HepG2 (cell line): ENCODE results near the gene TMEM134. TPM values are rescaled to one million over a fixed set of nuclear protein-coding genes. Genes with fewer than 3 reads are reported as not detected.
A peak's percentile ranks its signal among the peaks of the same experiment; 100 is the strongest.

Experiments
- ETV6 ChIP-seq: sonication (generic); formaldehyde crosslinking; conservative IDR thresholded peaks from 2 replicates; pipeline ENCODE4 v1.4.0; 2020; ENCODE audit warnings: missing genetic modification reagents
- NFYC ChIP-seq: IDR thresholded peaks from 2 replicates; pipeline ENCODE4 v1.6.1; 2016; ENCODE audit warnings: missing genetic modification reagents, missing compliant biosample characterization
- NR3C1 ChIP-seq: sonication (generic); formaldehyde crosslinking; IDR thresholded peaks from 2 replicates; pipeline ENCODE4 v1.4.0; 2020; ENCODE audit warnings: missing genetic modification reagents
- RCOR2 ChIP-seq: IDR thresholded peaks from 2 replicates; pipeline ENCODE4 v1.6.1; 2016; ENCODE audit warnings: missing biosample characterization, missing genetic modification reagents
- TMF1 ChIP-seq: sonication (generic); formaldehyde crosslinking; IDR thresholded peaks from 2 replicates; pipeline ENCODE4 v1.8.1; 2022; ENCODE audit warnings: low read depth, missing genetic modification reagents
- ZNF24 ChIP-seq: fragments of 450-650 bp; IDR thresholded peaks from 2 replicates; pipeline ENCODE4 v1.6.1; 2017; ENCODE audit warnings: antibody characterized with exemption, mild to moderate bottlenecking
- ZNF367 ChIP-seq: sonication (generic); formaldehyde crosslinking; IDR thresholded peaks from 2 replicates; pipeline ENCODE4 v1.4.0; 2020; ENCODE audit warnings: missing genetic modification reagents, borderline replicate concordance
- ZNF776 ChIP-seq: sonication (generic); formaldehyde crosslinking; IDR thresholded peaks from 2 replicates; pipeline ENCODE4 v1.4.0; 2020; ENCODE audit warnings: mild to moderate bottlenecking, missing genetic modification reagents
- polyA plus RNA-seq, 8 experiments: library from polyadenylated mRNA; depleted of rRNA in 3 of 8; stranded (reverse) in 7 of 8; unstranded in 1 of 8; fragments of >200 nt; fragmentation: Illumina TruSeq in 4 of 8; extraction: Trizol in 4 of 8; gene quantifications; 2 replicates each; pipeline versions ENCODE4 v1.2.1 to v1.2.3, GENCODE V29; 2011 to 2016; ENCODE audit warnings: low read depth in 4 of 8, missing spikeins in 1 of 8, mixed read lengths in 1 of 8; ENCODE audit not compliant: insufficient read depth in 1 of 8
- total RNA-seq, 5 experiments: library from RNA; depleted of rRNA; stranded (reverse); fragments of >200 nt; fragmentation: Illumina TruSeq; extraction: Trizol; gene quantifications; 2 replicates each; pipeline ENCODE4 v1.2.3, GENCODE V29; 2016; ENCODE audit warnings: low read depth in 1 of 5
- TF ChIP-seq, protein P1 (sequence below): sonication (generic); formaldehyde crosslinking; IDR thresholded peaks from 2 replicates; pipeline ENCODE4 v1.4.0; 2020; ENCODE audit warnings: low read depth, missing genetic modification reagents
- TF ChIP-seq, protein P2 (sequence below): sonication (generic); formaldehyde crosslinking; IDR thresholded peaks from 2 replicates; pipeline ENCODE4 v1.4.0; 2020; ENCODE audit warnings: missing genetic modification reagents
- TF ChIP-seq, protein P3 (sequence below): sonication (generic); formaldehyde crosslinking; conservative IDR thresholded peaks from 2 replicates; pipeline ENCODE4 v1.4.0; 2020; ENCODE audit warnings: missing genetic modification reagents
- TF ChIP-seq, protein P4 (sequence below): sonication (generic); formaldehyde crosslinking; IDR thresholded peaks from 2 replicates; pipeline ENCODE4 v1.5.1; 2020; ENCODE audit warnings: missing genetic modification reagents, mild to moderate bottlenecking, borderline replicate concordance
- TF ChIP-seq, protein P5 (sequence below): sonication (generic); formaldehyde crosslinking; IDR thresholded peaks from 2 replicates; pipeline ENCODE4 v1.5.1; 2020; ENCODE audit warnings: mild to moderate bottlenecking, missing genetic modification reagents, moderate library complexity

TMEM134 gene
- total and polyA plus RNA-seq, 2 of the 13 experiments (the other 11 are each of a cell fraction or from before 2014, with no cell fraction given) = 6.9 to 26.9 TPM

DNA sequence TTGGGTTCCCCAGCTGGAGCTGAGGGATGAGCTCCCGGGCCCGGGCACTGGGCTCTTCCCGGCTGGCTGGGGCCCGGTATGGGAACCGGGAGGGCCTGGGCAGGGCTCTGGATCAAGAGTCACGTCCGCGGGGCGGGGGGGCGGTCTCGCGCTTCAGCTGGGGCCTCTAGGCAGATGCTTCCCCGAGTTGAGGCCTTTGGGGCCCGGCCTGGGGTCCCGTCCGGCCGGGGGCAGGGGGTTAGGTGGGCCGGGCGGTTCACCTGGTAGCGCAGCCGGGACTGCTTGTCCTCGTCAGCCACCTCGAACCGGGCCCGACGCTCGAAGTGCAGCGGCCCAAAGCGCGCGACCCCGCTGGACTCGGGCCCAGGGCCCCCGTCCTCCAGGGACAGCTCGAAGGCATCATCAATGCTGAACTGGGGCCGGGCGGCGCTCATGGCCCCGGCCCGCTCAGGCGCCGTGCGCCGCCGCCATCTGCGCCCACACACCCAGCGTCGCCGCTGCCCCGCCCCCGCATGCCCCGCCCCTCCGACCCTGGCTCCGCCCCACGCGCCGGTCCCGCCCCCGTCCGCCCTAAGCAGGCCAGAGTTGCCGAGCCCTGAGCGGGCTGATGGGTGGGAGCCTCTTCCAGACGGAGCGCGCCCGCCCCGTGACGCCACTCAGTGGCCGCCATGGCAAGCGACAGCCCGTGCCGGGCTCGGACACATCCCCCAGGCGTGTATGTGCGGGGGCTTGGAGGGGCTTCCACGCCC lies at the start of gene TMEM134 (continued):
- TF ChIP-seq, protein P1, sequence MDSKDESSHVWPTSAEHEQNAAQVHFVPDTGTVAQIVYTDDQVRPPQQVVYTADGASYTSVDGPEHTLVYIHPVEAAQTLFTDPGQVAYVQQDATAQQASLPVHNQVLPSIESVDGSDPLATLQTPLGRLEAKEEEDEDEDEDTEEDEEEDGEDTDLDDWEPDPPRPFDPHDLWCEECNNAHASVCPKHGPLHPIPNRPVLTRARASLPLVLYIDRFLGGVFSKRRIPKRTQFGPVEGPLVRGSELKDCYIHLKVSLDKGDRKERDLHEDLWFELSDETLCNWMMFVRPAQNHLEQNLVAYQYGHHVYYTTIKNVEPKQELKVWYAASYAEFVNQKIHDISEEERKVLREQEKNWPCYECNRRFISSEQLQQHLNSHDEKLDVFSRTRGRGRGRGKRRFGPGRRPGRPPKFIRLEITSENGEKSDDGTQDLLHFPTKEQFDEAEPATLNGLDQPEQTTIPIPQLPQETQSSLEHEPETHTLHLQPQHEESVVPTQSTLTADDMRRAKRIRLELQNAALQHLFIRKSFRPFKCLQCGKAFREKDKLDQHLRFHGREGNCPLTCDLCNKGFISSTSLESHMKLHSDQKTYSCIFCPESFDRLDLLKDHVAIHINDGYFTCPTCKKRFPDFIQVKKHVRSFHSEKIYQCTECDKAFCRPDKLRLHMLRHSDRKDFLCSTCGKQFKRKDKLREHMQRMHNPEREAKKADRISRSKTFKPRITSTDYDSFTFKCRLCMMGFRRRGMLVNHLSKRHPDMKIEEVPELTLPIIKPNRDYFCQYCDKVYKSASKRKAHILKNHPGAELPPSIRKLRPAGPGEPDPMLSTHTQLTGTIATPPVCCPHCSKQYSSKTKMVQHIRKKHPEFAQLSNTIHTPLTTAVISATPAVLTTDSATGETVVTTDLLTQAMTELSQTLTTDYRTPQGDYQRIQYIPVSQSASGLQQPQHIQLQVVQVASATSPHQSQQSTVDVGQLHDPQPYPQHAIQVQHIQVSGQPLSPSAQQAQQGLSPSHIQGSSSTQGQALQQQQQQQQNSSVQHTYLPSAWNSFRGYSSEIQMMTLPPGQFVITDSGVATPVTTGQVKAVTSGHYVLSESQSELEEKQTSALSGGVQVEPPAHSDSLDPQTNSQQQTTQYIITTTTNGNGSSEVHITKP (CRISPR knock-in tag) = no peak
- TF ChIP-seq ZNF24 (no peak), NR3C1 (CRISPR knock-in tag) (no peak), TMF1 (CRISPR knock-in tag) (no peak), ETV6 (CRISPR knock-in tag) (no peak), RCOR2 (no peak), ZNF367 (CRISPR knock-in tag) (no peak), ZNF776 (CRISPR knock-in tag) (no peak; the same call in 1 of the 2 replicates), NFYC (no peak)
- TF ChIP-seq, protein P2, sequence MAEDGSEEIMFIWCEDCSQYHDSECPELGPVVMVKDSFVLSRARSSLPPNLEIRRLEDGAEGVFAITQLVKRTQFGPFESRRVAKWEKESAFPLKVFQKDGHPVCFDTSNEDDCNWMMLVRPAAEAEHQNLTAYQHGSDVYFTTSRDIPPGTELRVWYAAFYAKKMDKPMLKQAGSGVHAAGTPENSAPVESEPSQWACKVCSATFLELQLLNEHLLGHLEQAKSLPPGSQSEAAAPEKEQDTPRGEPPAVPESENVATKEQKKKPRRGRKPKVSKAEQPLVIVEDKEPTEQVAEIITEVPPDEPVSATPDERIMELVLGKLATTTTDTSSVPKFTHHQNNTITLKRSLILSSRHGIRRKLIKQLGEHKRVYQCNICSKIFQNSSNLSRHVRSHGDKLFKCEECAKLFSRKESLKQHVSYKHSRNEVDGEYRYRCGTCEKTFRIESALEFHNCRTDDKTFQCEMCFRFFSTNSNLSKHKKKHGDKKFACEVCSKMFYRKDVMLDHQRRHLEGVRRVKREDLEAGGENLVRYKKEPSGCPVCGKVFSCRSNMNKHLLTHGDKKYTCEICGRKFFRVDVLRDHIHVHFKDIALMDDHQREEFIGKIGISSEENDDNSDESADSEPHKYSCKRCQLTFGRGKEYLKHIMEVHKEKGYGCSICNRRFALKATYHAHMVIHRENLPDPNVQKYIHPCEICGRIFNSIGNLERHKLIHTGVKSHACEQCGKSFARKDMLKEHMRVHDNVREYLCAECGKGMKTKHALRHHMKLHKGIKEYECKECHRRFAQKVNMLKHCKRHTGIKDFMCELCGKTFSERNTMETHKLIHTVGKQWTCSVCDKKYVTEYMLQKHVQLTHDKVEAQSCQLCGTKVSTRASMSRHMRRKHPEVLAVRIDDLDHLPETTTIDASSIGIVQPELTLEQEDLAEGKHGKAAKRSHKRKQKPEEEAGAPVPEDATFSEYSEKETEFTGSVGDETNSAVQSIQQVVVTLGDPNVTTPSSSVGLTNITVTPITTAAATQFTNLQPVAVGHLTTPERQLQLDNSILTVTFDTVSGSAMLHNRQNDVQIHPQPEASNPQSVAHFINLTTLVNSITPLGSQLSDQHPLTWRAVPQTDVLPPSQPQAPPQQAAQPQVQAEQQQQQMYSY (CRISPR knock-in tag) = no peak
- TF ChIP-seq, protein P3, sequence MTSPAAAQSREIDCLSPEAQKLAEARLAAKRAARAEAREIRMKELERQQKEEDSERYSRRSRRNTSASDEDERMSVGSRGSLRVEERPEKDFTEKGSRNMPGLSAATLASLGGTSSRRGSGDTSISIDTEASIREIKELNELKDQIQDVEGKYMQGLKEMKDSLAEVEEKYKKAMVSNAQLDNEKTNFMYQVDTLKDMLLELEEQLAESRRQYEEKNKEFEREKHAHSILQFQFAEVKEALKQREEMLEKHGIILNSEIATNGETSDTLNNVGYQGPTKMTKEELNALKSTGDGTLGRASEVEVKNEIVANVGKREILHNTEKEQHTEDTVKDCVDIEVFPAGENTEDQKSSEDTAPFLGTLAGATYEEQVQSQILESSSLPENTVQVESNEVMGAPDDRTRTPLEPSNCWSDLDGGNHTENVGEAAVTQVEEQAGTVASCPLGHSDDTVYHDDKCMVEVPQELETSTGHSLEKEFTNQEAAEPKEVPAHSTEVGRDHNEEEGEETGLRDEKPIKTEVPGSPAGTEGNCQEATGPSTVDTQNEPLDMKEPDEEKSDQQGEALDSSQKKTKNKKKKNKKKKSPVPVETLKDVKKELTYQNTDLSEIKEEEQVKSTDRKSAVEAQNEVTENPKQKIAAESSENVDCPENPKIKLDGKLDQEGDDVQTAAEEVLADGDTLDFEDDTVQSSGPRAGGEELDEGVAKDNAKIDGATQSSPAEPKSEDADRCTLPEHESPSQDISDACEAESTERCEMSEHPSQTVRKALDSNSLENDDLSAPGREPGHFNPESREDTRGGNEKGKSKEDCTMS = no peak
- TF ChIP-seq, protein P4, sequence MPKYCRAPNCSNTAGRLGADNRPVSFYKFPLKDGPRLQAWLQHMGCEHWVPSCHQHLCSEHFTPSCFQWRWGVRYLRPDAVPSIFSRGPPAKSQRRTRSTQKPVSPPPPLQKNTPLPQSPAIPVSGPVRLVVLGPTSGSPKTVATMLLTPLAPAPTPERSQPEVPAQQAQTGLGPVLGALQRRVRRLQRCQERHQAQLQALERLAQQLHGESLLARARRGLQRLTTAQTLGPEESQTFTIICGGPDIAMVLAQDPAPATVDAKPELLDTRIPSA = 0 out of 2 replicates have a peak, but pooled peaks have one; percentile 62
- TF ChIP-seq, protein P5, sequence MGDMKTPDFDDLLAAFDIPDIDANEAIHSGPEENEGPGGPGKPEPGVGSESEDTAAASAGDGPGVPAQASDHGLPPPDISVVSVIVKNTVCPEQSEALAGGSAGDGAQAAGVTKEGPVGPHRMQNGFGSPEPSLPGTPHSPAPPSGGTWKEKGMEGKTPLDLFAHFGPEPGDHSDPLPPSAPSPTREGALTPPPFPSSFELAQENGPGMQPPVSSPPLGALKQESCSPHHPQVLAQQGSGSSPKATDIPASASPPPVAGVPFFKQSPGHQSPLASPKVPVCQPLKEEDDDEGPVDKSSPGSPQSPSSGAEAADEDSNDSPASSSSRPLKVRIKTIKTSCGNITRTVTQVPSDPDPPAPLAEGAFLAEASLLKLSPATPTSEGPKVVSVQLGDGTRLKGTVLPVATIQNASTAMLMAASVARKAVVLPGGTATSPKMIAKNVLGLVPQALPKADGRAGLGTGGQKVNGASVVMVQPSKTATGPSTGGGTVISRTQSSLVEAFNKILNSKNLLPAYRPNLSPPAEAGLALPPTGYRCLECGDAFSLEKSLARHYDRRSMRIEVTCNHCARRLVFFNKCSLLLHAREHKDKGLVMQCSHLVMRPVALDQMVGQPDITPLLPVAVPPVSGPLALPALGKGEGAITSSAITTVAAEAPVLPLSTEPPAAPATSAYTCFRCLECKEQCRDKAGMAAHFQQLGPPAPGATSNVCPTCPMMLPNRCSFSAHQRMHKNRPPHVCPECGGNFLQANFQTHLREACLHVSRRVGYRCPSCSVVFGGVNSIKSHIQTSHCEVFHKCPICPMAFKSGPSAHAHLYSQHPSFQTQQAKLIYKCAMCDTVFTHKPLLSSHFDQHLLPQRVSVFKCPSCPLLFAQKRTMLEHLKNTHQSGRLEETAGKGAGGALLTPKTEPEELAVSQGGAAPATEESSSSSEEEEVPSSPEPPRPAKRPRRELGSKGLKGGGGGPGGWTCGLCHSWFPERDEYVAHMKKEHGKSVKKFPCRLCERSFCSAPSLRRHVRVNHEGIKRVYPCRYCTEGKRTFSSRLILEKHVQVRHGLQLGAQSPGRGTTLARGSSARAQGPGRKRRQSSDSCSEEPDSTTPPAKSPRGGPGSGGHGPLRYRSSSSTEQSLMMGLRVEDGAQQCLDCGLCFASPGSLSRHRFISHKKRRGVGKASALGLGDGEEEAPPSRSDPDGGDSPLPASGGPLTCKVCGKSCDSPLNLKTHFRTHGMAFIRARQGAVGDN (CRISPR knock-in tag) = peak; percentile 76
